ENCODE data around the gene IRF4.

The IRF4 gene

DNA sequence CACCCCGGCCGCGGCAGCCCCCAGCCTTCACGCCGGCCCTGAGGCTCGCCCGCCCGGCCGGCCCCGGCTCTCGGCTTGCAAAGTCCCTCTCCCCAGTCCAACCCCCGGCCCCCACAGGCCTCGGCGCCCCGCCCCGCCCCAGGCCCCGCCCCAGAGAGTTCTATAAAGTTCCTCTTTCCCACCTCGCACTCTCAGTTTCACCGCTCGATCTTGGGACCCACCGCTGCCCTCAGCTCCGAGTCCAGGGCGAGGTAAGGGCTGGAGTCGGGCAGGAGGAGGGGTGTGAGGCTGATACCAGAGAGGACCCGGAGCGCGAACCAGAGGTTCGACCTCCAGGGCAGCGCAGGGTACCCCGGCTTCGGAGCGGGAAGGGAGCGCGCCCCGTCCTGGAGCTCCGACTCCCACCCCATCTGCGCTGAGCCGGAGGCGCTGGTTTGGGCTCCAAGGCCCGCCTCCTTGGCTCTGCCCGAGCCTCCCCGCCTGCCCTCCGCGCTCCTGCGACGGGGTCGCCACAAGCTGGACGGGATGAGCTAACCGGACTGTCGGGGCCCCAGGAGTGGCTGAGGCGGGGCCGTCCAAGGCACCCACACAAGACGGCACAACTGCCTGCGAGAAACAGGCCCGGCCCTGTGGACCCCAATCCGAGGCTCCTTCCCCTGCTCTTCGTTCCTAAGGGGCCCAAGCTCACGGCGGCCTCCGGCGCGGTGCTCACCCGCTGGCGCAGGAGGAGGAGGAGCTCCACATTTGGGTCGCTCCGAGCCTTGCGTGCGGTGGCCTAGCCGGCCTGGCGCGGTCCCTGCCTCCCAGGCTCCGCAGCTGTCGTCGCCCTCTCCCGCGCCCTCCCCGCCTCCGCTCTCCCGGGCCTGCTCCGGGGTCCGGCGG, at the start of gene IRF4:
Gene IRF4 (plus strand): TSS at position 194 of the 882 bp plus-strand sequence. CDS start 1,401 bp downstream, outside the sequence.
- peak; percentile 77 to 79 for DNase-seq (ENCODE audit: low read depth in 2 of 2)

DNA sequence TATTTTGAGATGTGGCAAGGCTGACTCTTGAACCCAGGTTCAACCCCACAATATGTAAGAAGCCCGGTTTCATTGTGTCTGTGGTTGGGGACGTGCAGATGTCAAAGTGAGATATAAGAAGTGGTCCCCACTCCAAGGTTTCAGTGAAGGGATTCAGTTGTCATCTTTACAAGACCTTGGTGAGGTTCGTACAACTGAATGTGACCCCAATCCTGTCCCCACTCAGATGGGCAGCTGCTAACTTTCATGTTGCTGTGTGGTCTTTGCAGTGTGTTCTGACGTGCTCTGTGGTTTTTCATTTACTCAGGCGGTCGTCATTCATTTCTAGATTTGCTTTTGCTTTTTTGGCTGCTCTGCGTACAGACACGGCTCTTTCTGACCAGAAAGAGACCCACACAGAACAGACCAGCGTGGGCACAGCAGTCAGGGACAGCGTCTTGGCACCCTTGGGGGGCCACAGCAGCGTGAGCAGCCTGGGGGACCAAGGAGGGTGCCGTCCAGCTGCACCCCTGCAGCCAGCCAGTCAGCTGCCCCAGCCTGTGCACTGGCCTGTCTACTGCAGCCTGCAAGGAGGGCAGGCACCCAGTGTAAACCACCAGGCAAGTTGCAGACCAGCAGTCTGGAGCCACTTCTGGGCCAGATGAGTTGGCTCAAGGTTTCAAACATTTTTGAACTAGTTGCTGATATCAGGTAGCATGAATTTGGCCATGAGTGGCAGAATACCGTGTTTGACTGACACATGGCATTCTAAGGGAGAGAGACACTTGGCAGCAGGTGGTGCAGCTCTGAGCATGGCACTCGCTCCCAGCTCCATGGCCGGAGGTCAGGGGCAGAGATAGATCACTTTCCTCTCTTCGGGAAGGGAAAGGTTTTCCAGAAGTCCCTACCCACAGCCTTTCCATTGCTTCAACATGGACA, 49.4 kb upstream of the IRF4 start:
- DNase-seq (ENCODE audit: low read depth in 2 of 2), result no peak

DNA sequence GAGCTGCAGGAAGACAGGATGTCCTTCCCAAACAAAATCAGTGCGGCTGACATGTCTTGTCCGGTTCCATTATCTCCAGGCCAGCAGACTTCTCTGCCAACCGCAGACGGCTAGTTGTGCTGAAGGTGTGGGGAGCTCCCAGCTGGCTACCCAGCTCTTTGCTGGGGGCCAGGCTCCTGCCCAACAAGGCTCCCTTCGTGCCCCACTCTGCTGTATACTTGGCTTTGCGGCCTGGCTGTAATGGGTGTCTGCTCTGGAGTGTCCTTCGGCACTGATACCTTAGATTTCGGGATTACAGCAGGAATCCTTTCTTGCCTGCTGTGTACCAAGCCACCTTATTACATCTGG, 48.7 kb upstream of the IRF4 start:
- DNase-seq (ENCODE audit: low read depth in 2 of 2), result no peak

- no peak for DNase-seq (ENCODE audit: low read depth in 2 of 2)
These were observed 48.2 kb upstream of the IRF4 start for GRCh38 chr6:343226-343935.

GRCh38 chr6:343960-344815, 47.4 kb upstream of the IRF4 start:
- DNase-seq (ENCODE audit: low read depth in 2 of 2), result no peak

DNA sequence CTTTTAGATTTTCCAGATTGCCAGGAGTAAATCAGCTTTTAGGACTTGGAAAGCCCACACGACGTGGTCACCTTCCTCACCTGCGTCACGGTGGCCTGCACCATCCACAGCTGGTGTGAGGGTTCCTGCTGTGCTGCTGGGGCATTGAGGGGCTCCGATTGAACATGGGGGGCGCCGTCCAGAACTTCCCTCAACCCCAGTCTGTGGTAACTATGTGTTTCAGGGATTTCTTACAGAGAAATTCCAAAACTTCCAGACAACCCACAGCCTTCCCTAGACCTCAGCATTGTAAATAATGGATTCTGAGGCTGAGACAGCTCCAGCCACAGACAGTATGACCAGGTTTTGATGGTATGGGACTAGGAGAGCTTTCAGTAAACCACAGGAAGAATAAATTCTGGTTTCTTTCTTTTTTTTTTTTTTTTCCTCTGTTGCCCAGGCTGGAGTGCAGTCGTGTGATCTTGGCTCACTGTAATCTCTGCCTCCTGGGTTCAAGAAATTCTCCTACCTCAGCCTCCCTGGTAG, 46.7 kb upstream of the IRF4 start:
- no peak for DNase-seq (ENCODE audit: low read depth in 2 of 2)

DNA sequence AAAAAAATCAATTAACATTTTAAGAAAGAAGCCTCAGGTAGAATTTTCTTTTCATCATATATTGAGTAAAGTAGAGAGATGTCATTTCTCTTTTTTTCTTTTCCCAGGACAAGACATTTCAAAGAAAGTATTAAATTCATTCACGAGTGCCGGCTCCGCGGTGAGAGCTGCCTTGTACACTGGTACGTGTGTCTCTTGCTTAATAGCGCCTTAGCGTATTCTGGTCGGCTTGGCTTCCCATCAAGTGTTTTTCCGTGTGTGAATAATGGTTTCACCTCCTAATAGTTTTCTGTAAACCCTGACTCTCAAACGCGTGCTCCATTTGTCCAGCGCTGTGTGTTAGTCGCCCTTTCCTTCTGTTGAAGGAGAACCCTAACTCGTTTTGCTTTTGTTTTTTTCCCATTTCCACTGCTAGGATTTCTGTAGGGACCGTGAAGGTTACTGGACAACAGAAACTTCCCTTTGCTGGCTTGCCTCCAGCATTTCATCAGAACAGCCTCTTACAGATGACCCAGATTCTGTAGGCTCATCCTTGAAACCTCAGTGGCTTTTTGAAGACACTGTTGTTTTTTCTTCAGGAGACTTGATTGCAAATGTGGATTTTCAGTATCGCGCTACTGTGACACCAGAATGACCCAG, 45.7 kb upstream of the IRF4 start:
- DNase-seq (ENCODE audit: low read depth in 2 of 2), result no peak

DNA sequence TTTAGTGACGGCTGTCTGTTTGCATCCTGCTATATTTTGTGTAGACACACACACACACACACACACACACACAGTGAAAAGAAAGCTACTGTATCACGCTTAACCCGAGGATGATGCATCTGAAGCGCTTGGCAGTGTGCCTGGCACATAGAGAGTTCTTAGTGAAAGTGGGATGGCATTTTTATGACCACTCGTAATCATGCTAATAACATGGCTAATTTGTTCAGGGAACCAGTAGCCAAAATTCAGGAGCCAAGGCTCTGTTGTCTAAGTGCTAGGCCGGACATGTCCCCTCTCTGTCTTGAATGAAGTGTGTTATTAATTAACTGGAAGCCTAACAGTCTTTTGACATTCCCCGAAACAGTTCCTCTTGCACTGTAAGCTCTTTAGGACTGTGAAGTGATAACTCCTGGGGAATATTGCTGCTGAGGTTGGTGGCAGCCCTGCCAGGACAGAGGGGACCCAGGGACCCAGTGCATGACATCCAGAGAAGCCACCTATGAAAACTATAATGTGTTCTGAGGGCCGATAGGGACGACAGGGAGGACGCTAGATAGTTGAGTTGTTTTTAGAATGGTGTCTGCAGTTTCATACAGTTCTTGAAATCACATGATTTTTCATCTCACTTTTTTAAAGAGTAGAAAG, 45.0 kb upstream of the IRF4 start:
- no peak for DNase-seq (ENCODE audit: low read depth in 2 of 2)

GRCh38 chr6:347232-347631, 44.3 kb upstream of the IRF4 start:
- no peak for DNase-seq (ENCODE audit: low read depth in 2 of 2)

GRCh38 chr6:347951-348859, 43.3 kb upstream of the IRF4 start:
- no peak for DNase-seq (ENCODE audit: low read depth in 2 of 2)

- DNase-seq (ENCODE audit: low read depth in 2 of 2), result no peak
These were observed 42.6 kb upstream of the IRF4 start for GRCh38 chr6:348860-349396.

GRCh38 chr6:349491-349921, 42.0 kb upstream of the IRF4 start:
- DNase-seq (ENCODE audit: low read depth in 2 of 2), result no peak

DNA sequence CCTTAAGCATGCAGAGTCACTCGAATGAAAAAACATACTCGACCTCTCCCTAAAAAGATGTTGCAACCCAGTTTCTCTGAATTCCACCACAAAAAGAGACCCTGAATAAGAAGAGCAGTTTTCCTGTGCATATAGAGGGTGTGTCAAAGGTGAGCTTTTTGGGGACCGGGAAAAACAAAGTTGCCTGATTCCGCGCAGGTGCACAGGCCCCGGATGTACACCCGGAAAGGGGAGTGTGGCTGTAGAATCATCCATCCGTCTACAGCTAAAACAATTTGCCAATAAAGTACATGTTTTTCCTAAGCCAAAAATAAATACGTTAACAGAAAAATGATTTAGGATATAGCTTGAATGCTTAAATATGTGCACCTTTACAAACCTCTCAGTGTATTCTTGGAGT, 41.2 kb upstream of the IRF4 start:
- DNase-seq (ENCODE audit: low read depth in 2 of 2), result no peak

DNA sequence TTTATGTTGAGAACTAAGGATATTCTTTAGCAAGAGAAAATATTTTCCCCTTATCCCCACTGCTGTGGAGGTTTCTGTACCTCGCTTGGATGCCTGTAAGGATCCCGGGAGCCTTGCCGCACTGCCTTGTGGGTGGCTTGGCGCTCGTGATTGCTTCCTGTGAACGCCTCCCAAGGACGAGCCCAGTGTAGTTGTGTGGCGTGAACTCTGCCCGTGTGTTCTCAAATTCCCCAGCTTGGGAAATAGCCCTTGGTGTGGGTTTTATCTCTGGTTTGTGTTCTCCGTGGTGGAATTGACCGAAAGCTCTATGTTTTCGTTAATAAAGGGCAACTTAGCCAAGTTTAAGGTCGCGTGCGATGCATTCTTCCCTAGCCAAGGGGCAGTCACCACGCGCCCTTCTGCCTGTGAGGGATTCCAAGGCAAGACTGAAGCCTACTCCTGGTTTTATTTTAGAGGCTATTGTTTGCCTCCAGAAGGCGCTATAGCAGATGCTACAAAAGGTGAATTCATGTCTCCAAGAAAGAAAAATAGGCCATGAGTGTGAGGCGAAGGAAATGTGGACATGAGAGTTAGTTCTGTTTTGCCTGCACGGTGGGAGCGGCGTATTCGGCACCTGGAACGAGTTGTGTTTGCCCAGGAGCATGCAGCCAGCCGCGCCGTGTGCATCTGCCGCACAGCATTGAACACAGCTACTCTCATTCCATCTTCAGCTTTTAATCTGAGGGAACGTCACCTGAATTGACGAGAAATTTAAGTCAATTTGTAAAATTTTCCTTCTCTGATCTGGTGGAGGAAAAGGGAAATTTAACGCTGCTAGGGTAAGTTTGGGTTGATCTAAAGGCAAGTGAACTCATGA, 40.3 kb upstream of the IRF4 start:
- DNase-seq (ENCODE audit: low read depth in 2 of 2), result no peak

DNA sequence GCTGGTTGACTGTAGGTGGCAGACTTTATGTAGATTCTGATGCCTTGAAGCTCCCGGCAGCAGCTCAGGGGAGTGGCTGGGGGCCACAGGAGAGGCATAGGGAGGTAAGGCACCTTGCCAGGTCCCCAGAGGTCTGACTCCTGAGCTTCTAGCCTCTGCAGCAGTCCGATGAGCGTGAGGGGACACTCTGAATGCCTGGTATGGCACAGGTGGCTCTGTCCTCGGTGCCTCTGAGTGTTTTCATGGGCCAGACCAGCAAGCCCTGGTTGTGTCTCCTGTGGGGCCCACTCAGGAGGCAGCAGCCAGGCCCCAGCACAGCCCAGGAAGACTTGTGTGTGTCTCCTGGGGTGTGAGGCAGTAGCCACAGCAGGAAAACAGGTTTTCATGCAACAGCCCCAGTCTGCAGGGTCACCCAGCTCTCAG, 39.7 kb upstream of the IRF4 start:
- DNase-seq (ENCODE audit: low read depth in 2 of 2), result no peak

DNA sequence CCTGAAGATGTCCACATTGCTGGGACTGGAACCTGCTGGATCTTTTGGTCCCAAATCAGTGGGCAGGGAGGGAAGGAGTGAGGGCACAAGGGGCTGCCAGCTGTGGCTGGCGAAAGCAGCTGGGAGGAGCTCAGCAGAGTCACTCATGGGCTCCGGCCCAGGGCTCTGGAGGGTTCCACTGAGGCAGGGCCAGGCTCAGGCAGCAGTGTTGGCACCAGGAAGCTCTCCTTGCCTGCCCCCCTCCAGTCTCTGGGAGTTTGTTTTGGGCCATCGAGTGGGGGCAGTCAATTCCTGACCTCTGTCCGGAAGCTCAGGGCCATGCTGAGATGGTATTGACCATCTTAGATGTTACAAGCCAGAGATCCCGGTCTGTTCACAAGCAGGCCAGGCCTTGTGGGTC, 39.1 kb upstream of the IRF4 start:
- no peak for DNase-seq (ENCODE audit: low read depth in 2 of 2)

DNA sequence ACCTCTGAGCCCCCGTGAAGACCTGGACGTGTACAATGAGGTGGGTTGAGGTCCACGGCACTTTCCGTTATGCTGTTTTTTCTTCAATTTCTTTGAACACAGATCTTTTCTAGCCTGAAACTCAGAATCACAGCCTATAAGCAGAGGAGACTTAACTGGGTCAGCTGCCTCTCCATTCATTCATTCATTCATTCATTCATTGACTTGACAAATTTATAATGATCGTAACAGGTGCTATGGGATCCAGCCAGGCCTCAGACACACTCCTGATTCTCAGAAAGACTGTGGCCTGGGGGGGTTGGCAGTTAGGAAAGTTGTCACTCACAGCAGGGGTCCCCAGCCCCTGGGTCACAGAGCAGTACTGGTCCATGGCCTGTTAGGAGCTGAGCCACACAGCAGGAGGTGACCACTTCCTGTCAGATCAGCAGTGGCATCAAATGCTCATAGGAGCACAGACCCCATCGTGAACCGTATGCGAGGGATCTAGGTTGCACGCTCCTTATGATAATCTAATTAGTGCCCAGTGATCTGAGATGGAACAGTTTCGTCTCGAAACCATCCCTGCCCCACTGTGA, 38.6 kb upstream of the IRF4 start:
- DNase-seq (ENCODE audit: low read depth in 2 of 2), result no peak
